NCI-H526 treated with DMSO at 0.1 percent for 48 hours (cell line): ENCODE data around the gene S100A6.
A peak's percentile ranks its signal among the peaks of the same experiment; 100 is the strongest.

Experiments
- DNase-seq: peaks from one replicate; lab custom pipeline; 2025; lab: John Stamatoyannopoulos, UW

The S100A6 gene

GRCh38 chr1:153503766-153504165 lies 32.0 kb downstream of the S100A6 start:
- DNase-seq: no peak

- no peak for DNase-seq
These were observed 37.0 kb downstream of the S100A6 start for GRCh38 chr1:153498746-153499145.

GRCh38 chr1:153495536-153495935 lies 40.3 kb downstream of the S100A6 start:
- DNase-seq: no peak

- DNase-seq: peak; percentile 83
These were observed 40.7 kb downstream of the S100A6 start for GRCh38 chr1:153494976-153495535.

- no peak for DNase-seq
These were observed 42.3 kb downstream of the S100A6 start for GRCh38 chr1:153493343-153493960.

- DNase-seq: no peak
These were observed 45.3 kb downstream of the S100A6 start for GRCh38 chr1:153490272-153491051.

GRCh38 chr1:153488731-153489130 lies 47.1 kb downstream of the S100A6 start:
- DNase-seq: no peak

GRCh38 chr1:153487707-153488106 lies 48.1 kb downstream of the S100A6 start:
- no peak for DNase-seq

GRCh38 chr1:153485863-153486262 lies 49.9 kb downstream of the S100A6 start:
- no peak for DNase-seq
